HT-29 (cell line): ENCODE results near the gene DNAJC15. TPM values are rescaled to one million over a fixed set of nuclear protein-coding genes. Genes with fewer than 3 reads are reported as not detected.

Source experiments
- DNase-seq: peaks from one replicate; pipeline ENCODE4 v3.0.0-alpha.2; 2015; ENCODE audit warnings: low spot score
- total RNA-seq: library from RNA; depleted of rRNA; stranded (reverse); fragments of >200 nt; shearing (Covaris generic); gene quantifications from 2 replicates; pipeline ENCODE4 v1.2.3, GENCODE V29; 2014

Gene DNAJC15
- total RNA-seq, 1 experiment from 2014 or later, result 7.2 TPM

DNA sequence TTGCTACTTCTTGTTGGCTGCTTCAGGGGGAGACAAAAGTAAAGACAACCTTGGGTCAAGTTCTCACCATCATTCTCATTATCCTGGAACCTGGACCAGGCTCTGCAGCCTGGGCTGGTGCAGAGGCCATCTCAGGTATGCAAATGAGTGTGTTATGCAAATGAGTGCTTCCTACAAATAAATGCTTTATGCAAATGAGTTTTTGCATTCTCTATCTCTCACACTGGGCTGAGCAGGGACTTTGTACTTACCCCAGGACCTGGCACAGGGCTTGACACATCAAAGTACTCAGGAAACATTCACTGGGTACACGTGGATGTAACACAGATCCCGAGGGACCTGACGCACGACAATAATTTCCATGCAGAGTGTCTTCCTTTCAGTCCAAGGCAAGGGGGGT is 103.0 kb downstream of the DNAJC15 start:
- DNase-seq, result no peak

DNA sequence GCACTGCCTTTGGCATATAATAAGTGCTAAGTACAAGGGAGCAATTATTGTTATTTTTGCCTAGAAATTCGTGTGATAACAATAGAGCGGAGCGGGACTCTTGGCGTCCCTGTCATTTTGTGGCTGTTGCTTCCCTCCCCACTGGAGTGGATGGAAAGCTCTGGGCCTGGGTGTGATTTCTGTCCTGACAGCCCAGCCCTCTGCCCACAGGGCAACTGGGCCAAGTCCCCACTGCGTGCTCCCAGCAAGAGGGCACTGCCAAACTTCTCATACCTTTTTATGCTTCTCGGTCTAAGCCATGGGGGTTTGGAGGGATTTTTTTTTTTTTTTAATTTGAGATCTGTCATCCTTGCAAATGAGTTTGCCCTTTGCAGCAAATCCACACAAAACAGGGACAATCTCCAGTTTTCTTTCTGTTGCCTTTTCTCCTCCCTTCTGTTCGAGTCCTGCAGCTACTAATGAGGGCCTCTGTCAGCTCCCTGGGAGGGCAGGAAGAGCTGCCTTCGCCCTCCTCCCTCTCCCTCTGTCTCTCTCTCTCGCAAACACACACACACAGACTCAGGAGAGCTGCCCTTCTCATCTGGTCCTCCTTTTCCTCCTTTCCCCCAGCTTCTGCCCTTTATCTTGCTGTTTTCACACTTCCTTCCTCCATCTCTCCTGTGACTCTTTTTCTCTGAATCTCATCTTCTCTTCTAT is 103.9 kb downstream of the DNAJC15 start:
- no peak for DNase-seq

DNA sequence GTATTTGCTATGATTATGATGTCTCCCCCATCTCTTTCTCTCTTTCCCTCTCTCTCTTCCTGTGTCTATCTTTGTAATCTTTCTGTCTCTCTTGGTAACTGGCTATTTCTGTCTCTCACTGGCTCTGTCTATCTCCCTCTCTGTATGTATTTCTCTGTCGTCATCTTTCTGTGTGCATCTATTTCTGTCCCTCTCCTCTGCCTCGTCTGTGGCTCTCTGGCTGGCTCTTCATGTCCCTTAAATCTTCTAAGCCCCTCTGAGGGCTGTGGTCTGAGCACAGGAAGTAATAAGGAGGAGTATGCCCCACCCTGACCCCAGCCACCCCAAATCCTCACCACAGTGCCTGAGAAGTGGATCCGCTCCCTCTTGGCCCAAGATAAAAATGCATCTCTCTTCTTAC is 104.4 kb downstream of the DNAJC15 start:
- DNase-seq, result no peak

DNA sequence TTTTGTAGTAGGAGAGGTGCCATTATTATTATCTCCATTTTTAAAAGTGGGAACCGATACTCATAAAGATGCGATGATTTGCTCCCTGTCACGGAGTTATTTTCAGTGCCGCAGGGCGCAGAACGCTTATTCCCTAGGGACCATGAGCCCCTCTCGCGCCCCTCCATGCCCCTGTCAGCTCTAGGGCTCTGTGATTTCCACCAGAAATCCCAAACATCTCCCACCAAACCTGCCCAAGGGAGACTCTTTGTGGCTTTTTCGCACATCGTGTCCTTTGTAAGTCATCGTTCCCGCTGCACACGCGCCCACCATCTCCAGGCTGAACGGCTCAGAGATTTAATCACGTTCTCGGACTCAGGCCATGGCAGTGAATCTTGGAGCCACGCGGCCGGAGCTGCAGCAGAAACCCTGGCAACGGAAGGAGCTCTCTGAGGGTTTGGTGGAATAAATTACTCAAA is 105.1 kb downstream of the DNAJC15 start:
- no peak for DNase-seq

DNA sequence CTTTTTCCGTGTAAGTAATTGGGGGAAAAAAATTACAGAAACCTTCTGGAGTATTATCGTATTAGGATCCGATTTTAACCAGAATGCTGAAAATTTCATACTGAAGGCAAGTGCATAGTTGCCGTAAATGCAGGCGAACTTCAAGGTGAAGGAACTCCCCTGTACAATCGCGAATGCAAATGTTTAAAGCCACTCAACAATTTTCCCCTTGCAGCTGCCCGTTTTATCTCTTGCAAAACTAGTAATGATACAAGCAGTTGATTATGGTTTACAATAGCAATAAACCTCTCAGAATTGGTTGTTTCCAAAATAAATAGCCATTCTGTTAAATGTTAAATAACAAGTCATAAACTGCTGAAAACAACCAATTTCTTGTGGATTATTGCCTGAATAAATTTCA is 105.7 kb downstream of the DNAJC15 start:
- DNase-seq, result no peak

DNA sequence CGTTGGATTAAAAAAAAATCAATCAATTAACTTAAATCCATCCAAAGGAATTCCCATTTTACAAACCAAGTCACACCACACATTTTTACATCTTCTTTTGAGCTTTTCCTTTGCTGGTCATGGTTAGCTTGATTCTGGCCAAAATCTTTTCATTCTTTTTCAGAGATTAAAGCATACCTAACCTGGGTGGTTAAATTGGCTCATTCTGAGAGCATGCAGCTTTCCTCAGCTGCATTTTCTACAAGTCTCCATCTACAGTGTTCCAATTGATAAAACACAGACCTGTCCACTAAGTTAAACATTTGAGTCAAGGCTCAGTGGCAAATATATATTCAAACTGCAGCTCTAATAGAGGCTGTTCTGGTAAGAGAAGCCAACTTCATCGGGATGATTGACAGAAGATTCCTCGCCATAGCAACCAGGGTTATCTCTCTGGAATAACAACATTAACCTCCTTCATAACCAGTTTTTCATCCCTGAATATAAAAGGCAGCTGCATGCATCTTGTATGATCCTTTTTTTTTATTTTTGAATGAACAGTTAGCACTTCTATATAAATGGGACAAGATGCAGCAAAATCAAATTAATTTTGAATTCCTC is 106.2 kb downstream of the DNAJC15 start:
- no peak for DNase-seq

DNA sequence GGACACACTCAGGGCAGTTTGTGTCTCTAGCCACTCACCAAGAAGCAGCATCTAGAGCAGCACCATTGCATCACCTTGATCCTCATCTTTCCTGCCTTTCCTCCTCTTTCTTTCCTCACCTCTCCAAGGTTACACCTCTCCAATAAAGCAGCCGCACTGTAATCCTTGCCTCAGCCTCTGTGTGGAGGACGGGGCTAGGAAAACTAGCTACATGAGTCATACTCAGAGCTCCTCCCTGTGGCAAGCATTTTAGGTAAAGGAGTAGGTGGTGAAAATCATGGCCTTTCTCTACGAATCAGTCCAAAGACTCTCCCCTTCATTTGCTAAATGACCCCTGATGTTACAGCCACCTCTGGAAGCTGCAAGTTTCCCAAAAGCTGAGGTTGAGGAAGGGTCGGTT is 108.9 kb downstream of the DNAJC15 start:
- peak; percentile 71 for DNase-seq

DNA sequence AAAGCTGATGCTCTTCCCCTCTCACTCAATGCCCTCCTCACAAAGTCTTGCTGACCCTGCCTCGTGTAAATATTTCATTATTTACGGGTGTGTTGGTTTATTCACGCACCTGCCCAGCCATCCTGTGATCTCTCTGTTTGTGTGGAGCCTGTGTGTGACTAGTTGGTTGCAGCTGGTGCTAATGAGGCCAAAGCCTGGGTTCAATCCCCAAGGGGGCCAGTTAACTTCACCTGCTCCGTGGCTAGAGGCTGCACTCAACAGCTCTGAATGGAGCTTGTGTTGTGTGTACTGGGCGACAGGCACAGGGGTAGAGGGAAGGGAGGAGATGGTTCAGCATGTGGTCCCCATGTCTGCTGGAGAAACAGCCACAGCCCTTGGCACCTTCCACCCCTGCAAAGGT is 109.5 kb downstream of the DNAJC15 start:
- DNase-seq, result no peak

DNA sequence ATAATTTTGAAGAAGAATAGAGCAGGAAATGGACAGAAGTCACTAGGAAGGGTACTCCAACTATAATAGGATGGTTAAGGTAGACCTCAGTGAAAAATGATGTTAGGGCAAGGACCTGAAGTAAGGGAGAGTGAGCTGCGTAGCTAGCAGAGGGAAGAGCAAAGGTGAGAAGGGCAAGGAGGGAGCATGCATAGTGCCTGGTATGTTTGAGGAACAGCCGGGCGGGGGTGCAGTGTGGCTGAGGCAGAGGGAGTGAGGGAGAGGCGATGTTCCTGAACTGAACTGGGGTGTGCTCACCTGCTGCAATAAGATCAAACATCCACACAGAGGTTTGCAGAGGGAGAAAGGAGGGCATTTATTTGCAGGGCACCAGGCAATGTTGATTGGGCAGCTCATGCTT is 110.4 kb downstream of the DNAJC15 start:
- DNase-seq, result no peak

DNA sequence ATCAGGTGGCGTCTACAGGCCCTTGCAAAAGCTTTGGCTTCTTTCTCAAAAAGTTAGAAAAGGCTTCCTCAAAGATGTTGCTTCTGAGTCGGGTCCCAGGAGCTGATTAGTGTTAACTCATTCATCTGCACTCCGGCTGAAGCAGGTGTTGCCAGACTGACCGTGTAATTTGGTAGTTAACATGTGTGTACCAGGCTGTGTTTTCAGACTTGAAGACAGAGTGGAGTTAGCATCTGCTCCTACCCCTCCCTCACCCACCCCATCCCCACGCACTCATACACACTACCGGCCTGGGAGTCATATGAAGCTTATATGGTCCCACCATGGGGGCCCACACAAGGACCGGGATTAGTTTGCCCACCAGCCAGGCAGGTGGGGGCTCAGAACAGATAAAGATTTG is 111.5 kb downstream of the DNAJC15 start:
- no peak for DNase-seq

DNA sequence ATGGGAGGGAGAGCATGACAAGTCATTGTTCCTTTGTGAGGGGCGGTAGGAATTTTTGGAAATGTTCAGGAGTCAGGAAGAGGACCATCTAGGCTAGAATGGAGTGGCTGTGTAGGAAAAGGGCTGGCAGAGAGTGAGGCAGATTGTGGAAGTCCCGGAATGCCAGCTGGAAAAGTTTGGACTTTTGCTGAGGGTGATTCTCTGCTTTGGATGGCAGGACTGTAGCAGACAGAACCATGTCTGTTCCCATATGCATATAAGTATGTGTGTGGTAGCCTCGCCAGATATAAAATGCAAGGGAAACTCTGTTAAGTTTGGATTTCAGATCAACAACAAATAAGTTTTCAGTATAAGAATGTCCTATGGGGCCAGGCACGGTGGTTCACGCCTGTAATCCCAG is 112.1 kb downstream of the DNAJC15 start:
- no peak for DNase-seq

DNA sequence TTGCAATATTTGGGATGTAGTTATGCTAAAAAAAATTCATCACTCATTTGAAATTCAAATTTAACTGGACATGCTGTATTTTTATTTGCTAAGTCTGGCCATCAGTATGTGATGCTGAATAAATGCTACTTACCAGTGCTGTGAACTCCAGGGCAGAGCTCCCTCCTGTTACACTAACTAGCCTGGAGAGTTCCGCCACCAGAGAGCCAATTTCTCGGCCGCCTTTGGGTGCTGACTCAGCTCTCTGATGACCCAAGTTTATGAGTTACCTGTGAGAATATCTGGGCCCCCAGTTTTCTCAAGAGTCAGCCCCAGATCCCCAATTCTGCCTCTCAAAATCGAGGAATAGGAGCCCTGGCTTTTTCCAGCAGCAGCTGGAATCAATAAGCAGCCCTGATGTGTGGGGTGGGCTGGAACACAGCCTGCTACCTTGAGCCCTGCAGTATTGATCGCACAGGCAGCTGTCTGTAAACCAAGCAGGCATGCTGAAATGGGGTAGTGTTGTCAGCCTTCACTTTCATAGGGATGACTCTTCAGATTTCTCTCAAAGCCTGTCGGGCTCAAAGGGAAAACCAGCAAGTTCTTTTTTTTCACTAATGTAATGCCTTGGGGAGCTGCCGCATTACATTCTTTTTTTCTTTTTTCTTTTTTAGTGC is 113.7 kb downstream of the DNAJC15 start:
- no peak for DNase-seq

DNA sequence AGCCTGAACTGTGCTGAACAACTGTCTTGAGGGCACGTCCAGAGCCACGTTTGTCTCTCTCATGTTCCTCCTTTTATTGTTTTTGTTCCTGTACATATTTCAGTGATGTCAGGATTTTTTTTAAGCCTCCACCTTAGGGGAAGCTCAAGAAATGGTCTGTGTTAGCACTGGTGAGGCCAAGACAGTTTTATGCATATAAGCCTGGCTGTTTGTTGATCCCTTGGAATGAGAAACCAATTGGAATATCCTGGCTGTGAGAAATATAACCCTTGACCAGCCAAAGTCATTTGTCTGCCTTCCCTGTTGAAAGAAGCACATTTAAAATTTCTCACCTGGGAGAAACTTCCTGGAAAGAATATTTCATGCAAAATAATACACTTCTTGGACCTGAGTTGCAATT is 115.8 kb downstream of the DNAJC15 start:
- no peak for DNase-seq

DNA sequence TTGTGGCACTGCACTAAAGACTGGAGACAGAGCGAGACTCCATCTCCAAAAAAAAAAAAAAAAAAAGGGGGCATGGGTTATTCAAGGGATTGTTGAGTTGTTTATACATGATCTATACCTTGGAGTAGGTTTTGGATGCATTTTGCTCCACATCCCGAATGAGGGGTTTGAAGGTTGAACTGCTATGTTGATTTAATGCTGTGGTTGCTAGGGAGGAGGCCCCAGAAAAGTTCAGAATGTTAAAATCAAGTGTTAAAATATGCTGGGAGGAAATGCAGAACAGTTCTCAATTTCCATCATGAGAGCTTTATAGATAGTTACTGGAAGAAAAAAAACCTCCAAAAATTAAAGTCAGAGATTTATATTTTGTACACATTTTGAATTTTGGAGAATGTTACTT is 116.5 kb downstream of the DNAJC15 start:
- DNase-seq, result no peak

DNA sequence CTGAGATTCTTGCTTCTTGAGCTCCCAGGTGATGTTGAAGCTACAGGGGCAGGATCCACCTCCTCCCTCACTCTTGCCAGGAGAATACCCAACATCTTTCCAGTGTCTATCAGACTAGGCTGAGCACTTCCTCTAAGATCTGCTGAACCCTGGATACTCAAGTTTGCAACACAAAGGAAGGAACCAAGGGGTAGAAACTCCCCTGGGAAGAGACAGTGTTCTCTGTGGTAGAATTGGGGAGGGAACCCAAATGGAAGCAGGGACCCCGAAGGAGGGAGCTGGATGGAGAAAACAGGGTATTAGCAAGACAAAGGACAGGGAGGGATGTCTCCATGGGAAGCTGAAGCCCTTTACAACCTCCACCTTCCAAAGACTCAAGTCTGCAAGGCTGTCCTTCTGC is 117.6 kb downstream of the DNAJC15 start:
- no peak for DNase-seq

DNA sequence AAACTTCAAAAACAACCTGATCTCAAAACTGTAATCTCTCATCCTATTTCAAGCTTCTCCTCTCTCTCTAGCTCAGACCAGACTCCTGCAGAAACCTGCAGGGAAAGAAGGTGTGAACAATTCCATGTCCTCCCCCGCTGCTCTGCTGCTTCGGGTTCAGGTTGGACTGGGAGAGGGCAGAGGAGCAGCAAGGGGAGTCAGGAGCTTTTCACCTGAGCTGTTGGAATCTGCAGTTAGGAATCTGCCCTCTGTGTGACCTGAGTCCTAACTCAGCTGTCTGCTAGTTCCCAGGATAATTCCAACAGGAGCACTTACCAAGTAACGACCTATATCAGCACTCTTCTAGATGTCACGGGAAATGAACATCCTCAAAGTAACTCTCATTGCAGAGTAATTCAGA is 118.3 kb downstream of the DNAJC15 start:
- DNase-seq, result no peak

DNA sequence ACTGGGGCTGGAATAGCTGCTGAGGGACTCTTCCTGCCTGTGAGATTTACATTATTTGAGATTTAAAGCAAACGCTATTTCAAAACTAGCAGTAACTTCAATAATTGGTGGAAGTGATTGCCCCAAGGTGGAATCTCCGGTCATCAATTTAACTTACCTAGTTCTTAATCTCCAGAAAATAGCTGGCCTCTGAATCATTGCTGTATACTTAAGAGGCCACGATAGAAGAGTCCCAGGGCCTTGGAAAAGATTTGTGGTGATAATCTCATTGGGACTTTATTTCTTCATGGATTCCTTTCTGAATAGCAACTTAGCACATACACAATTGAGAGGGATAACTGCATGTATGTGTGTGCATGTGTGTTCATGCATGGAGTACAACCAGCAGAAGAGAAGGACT is 120.2 kb downstream of the DNAJC15 start:
- DNase-seq, result no peak

DNA sequence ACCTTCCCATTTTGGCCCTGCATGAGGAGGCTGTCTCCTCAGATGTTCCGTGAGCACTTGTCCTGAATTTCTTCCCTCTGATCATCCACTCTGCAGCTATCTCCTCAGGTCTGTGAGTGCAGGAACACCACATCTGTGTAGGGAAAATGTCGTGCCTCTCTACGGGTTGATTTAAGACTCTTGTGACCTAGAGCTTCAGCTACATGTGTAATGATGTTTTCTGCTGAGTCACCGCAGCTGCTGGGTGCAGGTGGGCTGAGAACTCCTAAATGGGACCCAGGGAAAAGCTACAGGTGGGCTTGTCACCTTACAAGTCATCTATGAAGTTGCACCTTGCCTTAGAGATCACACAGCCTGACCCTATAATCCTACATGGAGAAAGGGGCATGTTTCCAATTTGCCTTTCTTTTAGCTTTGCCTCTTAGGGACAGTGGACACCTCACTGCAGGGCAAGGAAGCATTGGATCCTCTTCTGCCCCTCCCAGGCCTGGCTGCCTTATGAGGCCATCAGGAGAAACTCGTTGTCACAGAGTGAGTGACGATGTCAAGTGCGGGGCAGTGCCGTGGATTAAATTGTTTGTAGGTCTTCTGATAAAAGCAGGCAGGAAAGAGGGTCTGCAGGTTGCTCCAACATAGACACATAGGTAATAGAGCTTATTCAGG is 122.3 kb downstream of the DNAJC15 start:
- no peak for DNase-seq

DNA sequence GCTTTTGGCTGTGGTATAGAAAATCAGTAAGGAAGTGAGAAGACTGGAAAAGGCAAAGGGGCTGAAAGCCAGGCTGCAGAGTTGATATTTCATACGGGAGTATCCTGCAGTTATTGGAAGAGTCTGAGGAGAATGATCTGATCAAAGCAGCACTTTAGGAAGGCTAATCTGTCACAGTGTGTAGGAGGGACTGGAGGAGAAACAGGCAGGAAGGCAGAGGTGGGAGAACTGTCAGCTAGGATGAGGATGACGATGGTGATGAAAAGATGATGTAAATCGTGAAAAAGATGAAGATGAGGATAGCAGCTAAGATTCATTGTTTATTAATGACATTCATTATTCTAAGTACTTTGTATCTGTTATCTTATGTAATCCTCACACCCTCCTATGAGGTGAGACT is 123.0 kb downstream of the DNAJC15 start:
- no peak for DNase-seq

DNA sequence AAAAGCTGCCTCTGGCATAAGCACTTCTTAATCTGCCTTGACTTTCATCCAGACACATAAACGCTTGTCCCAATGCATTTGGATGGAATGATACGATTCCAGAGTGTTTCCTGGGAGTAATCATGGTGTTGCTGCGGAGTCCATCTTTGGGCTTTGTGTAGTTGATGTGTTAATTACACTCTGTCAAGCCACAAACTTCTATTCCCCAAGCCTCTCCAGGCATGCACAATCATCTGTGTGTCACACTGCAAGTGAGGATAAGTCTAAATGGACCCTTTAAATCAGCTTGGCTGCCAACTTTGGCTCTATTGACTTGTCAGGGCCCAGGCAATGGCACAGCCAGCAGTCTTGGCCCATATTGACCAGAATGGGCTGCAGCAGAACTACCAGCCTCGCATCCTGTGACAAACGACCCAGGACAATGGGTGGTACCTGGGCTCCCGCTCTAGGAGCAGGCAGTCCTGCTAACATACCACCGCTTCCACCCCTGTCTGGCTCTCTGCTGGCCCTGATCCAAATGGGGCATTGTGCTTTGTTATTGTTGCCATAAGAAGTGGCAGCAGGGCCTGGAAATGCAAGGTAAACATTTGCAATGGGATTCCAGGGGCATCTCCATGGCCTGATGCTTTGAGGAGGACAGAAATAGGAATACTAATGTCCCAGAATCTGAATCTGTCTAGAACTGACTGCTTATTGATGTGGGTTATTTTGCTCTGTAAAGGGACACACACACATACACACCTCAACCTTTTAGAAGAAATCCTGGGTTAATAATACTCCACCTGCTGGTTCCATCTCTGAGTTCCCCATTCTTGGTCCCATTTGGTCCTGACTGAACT is 127.2 kb downstream of the DNAJC15 start:
- DNase-seq, result no peak

DNA sequence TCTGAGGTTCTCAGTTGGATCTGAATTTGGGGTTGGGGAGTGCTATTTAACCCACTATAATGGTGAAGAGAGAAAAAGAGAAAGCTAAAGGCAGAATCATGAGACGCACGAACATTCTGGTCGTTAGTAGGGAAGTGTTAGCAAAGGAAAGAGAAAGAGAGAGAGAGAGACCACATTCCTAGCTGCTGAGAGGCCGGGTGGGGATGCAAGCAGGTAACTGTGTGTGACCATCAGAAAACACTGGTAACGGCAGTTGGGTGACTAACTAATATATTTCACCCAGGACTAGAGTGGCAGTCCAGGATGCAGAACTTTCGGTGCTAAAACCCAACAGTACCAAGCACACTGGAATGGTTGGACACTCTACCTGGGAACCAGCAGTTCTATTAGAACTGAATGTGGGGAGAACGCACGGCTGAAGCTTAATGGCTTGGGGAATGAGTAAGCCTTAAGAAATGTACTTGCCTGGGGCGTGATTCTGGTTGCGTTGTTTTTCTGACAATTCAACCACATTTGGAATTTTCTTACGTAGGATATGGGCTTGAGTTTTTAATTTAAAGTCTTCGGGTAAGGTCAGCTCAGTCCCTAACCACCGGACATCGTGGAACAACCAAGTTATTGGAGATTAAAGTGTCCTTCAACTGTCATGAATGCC is 130.2 kb downstream of the DNAJC15 start:
- DNase-seq, result no peak
